HG02884 (cell line): ENCODE results near the gene GAN.
"Not testable (repeated sequence)": the region's sequence is repeated elsewhere in the genome, so short reads cannot be mapped to it uniquely, and the experiment has no call there.

Source experiments
- ATAC-seq: cut with Tn5 transposase; IDR thresholded peaks from one replicate; pipeline ENCODE4 v1.9.1; 2021; ENCODE audit warnings: mild to moderate bottlenecking, moderate library complexity; ENCODE audit not compliant: unreplicated experiment

Gene GAN

GRCh38 chr16:81394966-81395655, 80.3 kb downstream of the GAN start:
- ATAC-seq = no peak

- ATAC-seq = no peak
Observed at GRCh38 chr16:81397058-81397878, 82.5 kb downstream of the GAN start.

GRCh38 chr16:81397879-81398520, 83.2 kb downstream of the GAN start:
- no peak for ATAC-seq

- no peak for ATAC-seq
Observed at GRCh38 chr16:81399909-81400308, 85.1 kb downstream of the GAN start.

GRCh38 chr16:81401035-81401950, 86.5 kb downstream of the GAN start:
- no peak for ATAC-seq

GRCh38 chr16:81403208-81403600, 88.4 kb downstream of the GAN start:
- no peak for ATAC-seq

GRCh38 chr16:81403601-81404391, 89.0 kb downstream of the GAN start:
- peak; percentile 57 for ATAC-seq

GRCh38 chr16:81405002-81405401, 90.2 kb downstream of the GAN start:
- not testable (repeated sequence) for ATAC-seq

GRCh38 chr16:81405702-81406113, 90.9 kb downstream of the GAN start:
- no peak for ATAC-seq

- no peak for ATAC-seq
Observed at GRCh38 chr16:81408409-81408950, 93.7 kb downstream of the GAN start.

GRCh38 chr16:81409016-81409556, 94.3 kb downstream of the GAN start:
- no peak for ATAC-seq

GRCh38 chr16:81410643-81411293, 96.0 kb downstream of the GAN start:
- ATAC-seq = no peak

GRCh38 chr16:81413245-81413990, 98.7 kb downstream of the GAN start:
- ATAC-seq = no peak

GRCh38 chr16:81415751-81416150, 101.0 kb downstream of the GAN start:
- no peak for ATAC-seq

GRCh38 chr16:81416749-81417148, 102.0 kb downstream of the GAN start:
- no peak for ATAC-seq

- no peak for ATAC-seq
Observed at GRCh38 chr16:81417210-81417609, 102.4 kb downstream of the GAN start.

GRCh38 chr16:81419806-81420205, 105.0 kb downstream of the GAN start:
- ATAC-seq = no peak

GRCh38 chr16:81421126-81421525, 106.4 kb downstream of the GAN start:
- no peak for ATAC-seq
